Amygdala (tissue), 56 donors: Measurements from ENCODE around the gene SOCS7.

Experiments used
- DNase-seq, 56 donors: peaks; one replicate each; lab custom pipeline; 2025; lab: John Stamatoyannopoulos, UW

The SOCS7 gene

GRCh38 chr17:38351412-38352222 is at the start of gene SOCS7:
Gene SOCS7 (plus strand): TSS chr17:38351844. CDS start chr17:38352053, 209 bp downstream.
- DNase-seq: peak; percentile 27 to 94 (median 84)

- DNase-seq: no peak
These were observed 36.1 kb upstream of the SOCS7 start for GRCh38 chr17:38315497-38315896.

- no peak for DNase-seq
These were observed 34.6 kb upstream of the SOCS7 start for GRCh38 chr17:38317081-38317480.

GRCh38 chr17:38320482-38320881 is 31.2 kb upstream of the SOCS7 start:
- no peak for DNase-seq

GRCh38 chr17:38322156-38322779 is 29.4 kb upstream of the SOCS7 start:
- peak in 26 of 56 donors; percentile 15 to 73 (median 36) for DNase-seq

- DNase-seq: no peak
These were observed 28.7 kb upstream of the SOCS7 start for GRCh38 chr17:38322897-38323296.

GRCh38 chr17:38324141-38324697 is 27.4 kb upstream of the SOCS7 start:
- DNase-seq: peak in 1 of 56 donors; percentile 33

- DNase-seq: no peak
These were observed 26.9 kb upstream of the SOCS7 start for GRCh38 chr17:38324772-38325171.

- peak in 8 of 56 donors; percentile 12 to 40 (median 27) for DNase-seq
These were observed 26.3 kb upstream of the SOCS7 start for GRCh38 chr17:38325221-38325851.

GRCh38 chr17:38326996-38327792 is 24.4 kb upstream of the SOCS7 start:
- peak in 14 of 56 donors; percentile 10 to 59 (median 28) for DNase-seq

GRCh38 chr17:38327936-38328335 is 23.7 kb upstream of the SOCS7 start:
- DNase-seq: no peak

- no peak for DNase-seq
These were observed 23.0 kb upstream of the SOCS7 start for GRCh38 chr17:38328620-38329019.

GRCh38 chr17:38329284-38329683 is 22.4 kb upstream of the SOCS7 start:
- no peak for DNase-seq

GRCh38 chr17:38329808-38330730 is 21.6 kb upstream of the SOCS7 start:
- DNase-seq: no peak

GRCh38 chr17:38330941-38331411 is 20.7 kb upstream of the SOCS7 start:
- no peak for DNase-seq

GRCh38 chr17:38332735-38333134 is 18.9 kb upstream of the SOCS7 start:
- DNase-seq: no peak

- peak in 11 of 56 donors; percentile 8 to 56 (median 22) for DNase-seq
These were observed 17.9 kb upstream of the SOCS7 start for GRCh38 chr17:38333635-38334295.
